Thyroid gland (tissue), 4 donors: ENCODE results near the gene PLSCR5. TPM values are rescaled to one million over a fixed set of nuclear protein-coding genes. Genes with fewer than 3 reads are reported as not detected.

Experiments used
- DNase-seq, 2 donors: peaks; one replicate each; pipeline ENCODE4 v3.0.0-alpha.2; 2019
- H3K27ac ChIP-seq, 3 donors: fragments of 200-600 bp; sonication (generic); 1 replicate in 2 of 3; 2 replicates in 1 of 3; pipeline ENCODE4 v1.5.1; 2016 to 2019; ENCODE audit warnings: mild to moderate bottlenecking in 1 of 3, moderate library complexity in 1 of 3
- H3K27me3 ChIP-seq: fragments of 200-600 bp; sonication (generic); one replicate; pipeline ENCODE4 v1.5.1; 2019
- H3K36me3 ChIP-seq, 2 donors: fragments of 200-600 bp; sonication (generic); one replicate each; pipeline ENCODE4 v1.5.1; 2016 to 2019
- H3K4me1 ChIP-seq, 2 donors: fragments of 200-600 bp; sonication (generic); one replicate each; pipeline ENCODE4 v1.5.1; 2017 to 2019
- H3K4me3 ChIP-seq, 3 donors: fragments of 200-600 bp; sonication (generic); replicated peaks in 1 of 3; 1 replicate in 2 of 3; 2 replicates in 1 of 3; pipeline ENCODE4 v1.5.1; 2016; ENCODE audit warnings: mild to moderate bottlenecking in 1 of 3
- H3K9me3 ChIP-seq: fragments of 200-600 bp; sonication (generic); one replicate; pipeline ENCODE4 v1.5.1; 2017
- POLR2A ChIP-seq, 2 donors: fragments of 450-650 bp; IDR thresholded peaks; one replicate each; pipeline ENCODE4 v1.6.1; 2017; ENCODE audit warnings: antibody characterized with exemption in 2 of 2, mild to moderate bottlenecking in 2 of 2, moderate library complexity in 1 of 2
- WGBS, 2 donors: methylation state at CpG; one replicate each; pipeline ENCODE4 v1.1.5; 2017; 5-methylcytosine and 5-hydroxymethylcytosine counted together
- intact Hi-C: fragments of 100-400 bp; cut with DNase I; formaldehyde crosslinking; loops from one replicate; pipeline ENCODE4 v1.15.1; 2023
- total RNA-seq, 4 donors: library from RNA; depleted of rRNA; stranded (reverse); fragments of >200 nt; gene quantifications; one replicate each; pipeline ENCODE4 v1.2.3, GENCODE V29; 2016
- TF ChIP-seq, protein P1 (sequence below), 6 experiments: fragments of 200-600 bp in 3 of 6; fragments of 450-650 bp in 3 of 6; sonication (generic) in 3 of 6; IDR thresholded peaks; one replicate each; pipeline ENCODE4 v1.5.1; 2016 to 2019; ENCODE audit warnings: antibody characterized with exemption in 6 of 6, mild to moderate bottlenecking in 2 of 6, inconsistent platforms in 1 of 6, moderate library complexity in 1 of 6

The PLSCR5 gene
- not detected for total RNA-seq

GRCh38 chr3:146605106-146605505, at the start of gene PLSCR5:
PLSCR5 (minus strand) TSS chr3:146605346; CDS start chr3:146605212, 134 bp downstream.
- no peaks in the 10 kb centered on the region for H3K9me3 ChIP-seq
- H3K27me3 ChIP-seq = no peaks in the 10 kb centered on the region
- DNase-seq = no peak
- no peak for TF ChIP-seq POLR2A (IDR thresholded peaks at IDR 0.05)
- TF ChIP-seq, protein P1, sequence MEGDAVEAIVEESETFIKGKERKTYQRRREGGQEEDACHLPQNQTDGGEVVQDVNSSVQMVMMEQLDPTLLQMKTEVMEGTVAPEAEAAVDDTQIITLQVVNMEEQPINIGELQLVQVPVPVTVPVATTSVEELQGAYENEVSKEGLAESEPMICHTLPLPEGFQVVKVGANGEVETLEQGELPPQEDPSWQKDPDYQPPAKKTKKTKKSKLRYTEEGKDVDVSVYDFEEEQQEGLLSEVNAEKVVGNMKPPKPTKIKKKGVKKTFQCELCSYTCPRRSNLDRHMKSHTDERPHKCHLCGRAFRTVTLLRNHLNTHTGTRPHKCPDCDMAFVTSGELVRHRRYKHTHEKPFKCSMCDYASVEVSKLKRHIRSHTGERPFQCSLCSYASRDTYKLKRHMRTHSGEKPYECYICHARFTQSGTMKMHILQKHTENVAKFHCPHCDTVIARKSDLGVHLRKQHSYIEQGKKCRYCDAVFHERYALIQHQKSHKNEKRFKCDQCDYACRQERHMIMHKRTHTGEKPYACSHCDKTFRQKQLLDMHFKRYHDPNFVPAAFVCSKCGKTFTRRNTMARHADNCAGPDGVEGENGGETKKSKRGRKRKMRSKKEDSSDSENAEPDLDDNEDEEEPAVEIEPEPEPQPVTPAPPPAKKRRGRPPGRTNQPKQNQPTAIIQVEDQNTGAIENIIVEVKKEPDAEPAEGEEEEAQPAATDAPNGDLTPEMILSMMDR (IDR thresholded peaks at IDR 0.05) = no peak
- no peak within 1 kb of the TSS for H3K4me3 ChIP-seq
- H3K36me3 ChIP-seq = no peaks in the 10 kb centered on the region
- 40 to 58% methylated on average over 3 of the region's 3 CpGs for WGBS, 2 donors
- intact Hi-C loops = no loop called here
- H3K4me1 ChIP-seq = no peaks in the 10 kb centered on the region
- no peak within 1 kb of the TSS for H3K27ac ChIP-seq

DNA sequence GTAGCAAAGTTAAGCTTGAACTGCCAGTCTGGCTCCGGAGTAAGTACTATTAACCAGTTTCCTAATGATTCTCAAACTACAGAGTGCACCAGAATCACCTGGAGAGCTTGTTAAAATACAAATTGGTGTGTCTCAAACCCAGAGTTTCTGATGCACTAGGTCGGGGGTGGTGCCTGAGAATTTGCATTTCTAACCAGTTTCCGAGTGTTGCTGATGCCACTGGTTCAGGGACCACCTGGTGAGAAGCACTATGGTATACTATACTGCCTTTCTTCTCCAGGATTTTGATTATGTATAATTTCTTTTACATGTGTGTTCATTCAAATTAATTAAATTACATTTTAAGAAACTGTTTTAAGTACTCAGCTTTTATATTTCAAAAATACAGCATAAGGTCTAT, 48.8 kb upstream of the PLSCR5 start:
- Histone ChIP-seq H3K4me3 (no peak overlapping the region), H3K9me3 (no peaks in the 10 kb centered on the region), H3K27ac (no peak overlapping the region), H3K4me1 (no peaks in the 10 kb centered on the region), H3K27me3 (no peaks in the 10 kb centered on the region), H3K36me3 (no peaks in the 10 kb centered on the region)
- DNase-seq = no peak
- 69 to 76% methylated on average over 3 of the region's 3 CpGs for WGBS, 2 donors
- TF ChIP-seq, protein P1 (IDR thresholded peaks at IDR 0.05) = no peak
- no peak for TF ChIP-seq POLR2A (IDR thresholded peaks at IDR 0.05)
- intact Hi-C loops = no loop called here

DNA sequence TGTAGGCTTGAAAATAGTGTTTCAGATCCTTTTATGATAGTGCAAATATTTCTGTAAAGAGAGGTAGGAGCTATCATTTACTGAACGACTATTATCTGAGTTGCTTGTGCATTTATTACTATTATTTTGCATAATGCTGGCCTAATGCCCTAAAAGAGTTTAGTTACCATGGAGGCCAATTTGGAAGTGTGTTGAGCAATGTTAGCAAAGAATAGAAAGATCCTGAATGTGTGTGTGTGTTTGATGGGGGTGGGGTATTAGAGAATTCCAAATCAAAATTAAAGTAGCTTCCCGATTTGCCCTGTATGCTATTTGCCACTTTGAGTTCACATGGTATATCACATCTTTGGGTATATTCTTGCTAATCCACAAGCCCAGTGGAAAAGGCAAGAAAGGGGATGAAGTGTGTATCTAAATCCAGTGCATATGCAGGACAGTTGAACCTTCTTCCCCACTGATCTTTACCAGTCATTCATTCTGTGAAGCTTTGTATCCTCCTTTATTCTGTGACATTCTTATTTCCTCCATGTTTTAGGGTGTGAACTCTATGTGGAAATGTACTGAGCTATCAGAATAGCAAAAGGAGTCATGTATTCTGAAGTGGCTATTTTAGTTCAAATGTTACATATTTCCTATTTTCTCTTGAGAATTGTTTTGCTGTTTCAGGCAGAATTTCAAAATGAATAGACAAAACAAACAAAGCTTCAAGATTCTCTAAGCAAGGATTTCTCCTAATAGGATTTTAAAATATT, 45.7 kb upstream of the PLSCR5 start:
- no peak for TF ChIP-seq POLR2A (IDR thresholded peaks at IDR 0.05)
- TF ChIP-seq, protein P1 (IDR thresholded peaks at IDR 0.05) = no peak
- H3K36me3 ChIP-seq = no peaks in the 10 kb centered on the region
- no peak overlapping the region for H3K27ac ChIP-seq
- intact Hi-C loops = no loop called here
- no peak for DNase-seq
- H3K27me3 ChIP-seq = no peaks in the 10 kb centered on the region
- 78 to 86% methylated on average over 2 of the region's 2 CpGs for WGBS, 2 donors
- H3K4me3 ChIP-seq = no peak overlapping the region
- H3K4me1 ChIP-seq = no peaks in the 10 kb centered on the region
- H3K9me3 ChIP-seq = no peaks in the 10 kb centered on the region

DNA sequence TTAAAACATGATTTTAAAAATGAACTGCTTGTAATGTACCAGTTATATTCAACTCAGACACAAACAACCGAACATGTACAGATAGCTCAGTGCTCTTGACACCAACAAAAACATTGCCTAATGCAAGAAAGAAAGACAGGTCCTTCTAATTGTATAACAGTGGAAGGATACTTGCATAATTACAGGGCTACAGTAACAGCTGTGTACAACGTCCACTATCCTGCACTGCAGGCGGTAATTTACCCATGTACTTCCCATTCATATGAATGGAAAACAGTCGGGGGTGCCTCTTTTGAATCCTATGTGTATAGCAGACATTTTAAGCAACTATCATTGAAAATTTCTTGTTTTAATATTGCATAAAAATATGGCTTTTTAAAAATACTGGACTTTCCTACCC, 41.1 kb upstream of the PLSCR5 start:
- no peak for DNase-seq
- H3K27ac ChIP-seq = no peak overlapping the region
- TF ChIP-seq, protein P1 (IDR thresholded peaks at IDR 0.05) = no peak
- no peak for TF ChIP-seq POLR2A (IDR thresholded peaks at IDR 0.05)
- H3K36me3 ChIP-seq = no peaks in the 10 kb centered on the region
- no peaks in the 10 kb centered on the region for H3K27me3 ChIP-seq
- H3K4me3 ChIP-seq = no peak overlapping the region
- intact Hi-C loops = no loop called here
- 79 to 82% methylated on average over 4 of the region's 4 CpGs for WGBS, 2 donors
- no peaks in the 10 kb centered on the region for H3K4me1 ChIP-seq
- no peaks in the 10 kb centered on the region for H3K9me3 ChIP-seq

- no peak overlapping the region for H3K4me3 ChIP-seq
- no peak for TF ChIP-seq POLR2A (IDR thresholded peaks at IDR 0.05)
- TF ChIP-seq, protein P1 (IDR thresholded peaks at IDR 0.05) = peak in 4 of 6 experiments; percentile 7 to 52 (median 46)
- 21 to 25% methylated on average over 3 of the region's 3 CpGs for WGBS, 2 donors
- DNase-seq = no peak
- no peaks in the 10 kb centered on the region for H3K4me1 ChIP-seq
- H3K27me3 ChIP-seq = no peaks in the 10 kb centered on the region
- intact Hi-C loops = no loop called here
- H3K9me3 ChIP-seq = no peaks in the 10 kb centered on the region
- no peak overlapping the region for H3K27ac ChIP-seq
- H3K36me3 ChIP-seq = no peaks in the 10 kb centered on the region
Measured at GRCh38 chr3:146640955-146641867, 36.1 kb upstream of the PLSCR5 start.
